Measurements from ENCODE around the gene GABARAP. TPM values are rescaled to one million over a fixed set of nuclear protein-coding genes. Genes with fewer than 3 reads are reported as not detected.

GABARAP gene
- total RNA-seq, 6 donors from 2014 or later: 381 to 631 (median 601) TPM

- WGBS, 2 donors: 0% methylated on average over 11 to 26 of the region's 29 CpGs
- TF ChIP-seq CTCF (IDR thresholded peaks at IDR 0.05): peak; percentile 87 to 97 (median 95)
- no peak for TF ChIP-seq EP300 (IDR thresholded peaks at IDR 0.05)
Measured at GRCh38 chr17:7280519-7281073, 38.3 kb upstream of the GABARAP start.

GRCh38 chr17:7279448-7279847, 37.2 kb upstream of the GABARAP start:
- WGBS, 2 donors: 85 to 92% methylated on average over 8 of the region's 8 CpGs
- no peak for ATAC-seq (ENCODE audit: low FRiP score in 2 of 2)
- no peak for TF ChIP-seq CTCF (IDR thresholded peaks at IDR 0.05)
- no peak for TF ChIP-seq POLR2A (IDR thresholded peaks at IDR 0.05)
- no peak for TF ChIP-seq POLR2AphosphoS5 (IDR thresholded peaks at IDR 0.05)
- no peak for DNase-seq
- H3K4me3 ChIP-seq: no peak overlapping the region
- no peaks in the 10 kb centered on the region for H3K9me3 ChIP-seq
- H3K4me1 ChIP-seq: peaks cover 23 to 29% (median 24%) of the 10 kb centered on the region in 4 donors
- no peak overlapping the region for H3K27ac ChIP-seq
- H3K36me3 ChIP-seq: no peaks in the 10 kb centered on the region
- H3K27me3 ChIP-seq: peaks cover 0 to 12% (median 4%) of the 10 kb centered on the region in 4 donors

More at GRCh38 chr17:7280519-7281073, 38.3 kb upstream of the GABARAP start:
- peaks cover 0 to 12% (median 4%) of the 10 kb centered on the region in 4 donors for H3K27me3 ChIP-seq
- H3K4me1 ChIP-seq: peaks cover 23 to 29% (median 24%) of the 10 kb centered on the region in 4 donors
- H3K9me3 ChIP-seq: no peaks in the 10 kb centered on the region
- ATAC-seq (ENCODE audit: low FRiP score in 2 of 2) (peak; percentile 94 to 95), DNase-seq (peak; percentile 86 to 95)
- H3K4me3 ChIP-seq: peak overlapping the region; percentile 1 to 56 (median 44)
- peak overlapping the region; percentile 53 to 78 (median 62) for H3K27ac ChIP-seq
- no peaks in the 10 kb centered on the region for H3K36me3 ChIP-seq

- H3K9me3 ChIP-seq: no peaks in the 10 kb centered on the region
- no peak for TF ChIP-seq POLR2AphosphoS5 (IDR thresholded peaks at IDR 0.05)
- TF ChIP-seq CTCF (IDR thresholded peaks at IDR 0.05): no peak
- TF ChIP-seq POLR2A (IDR thresholded peaks at IDR 0.05): no peak
- no peak for TF ChIP-seq EP300 (IDR thresholded peaks at IDR 0.05)
- peaks cover 0 to 12% (median 3%) of the 10 kb centered on the region in 4 donors for H3K27me3 ChIP-seq
- no peak overlapping the region for H3K27ac ChIP-seq
- H3K4me1 ChIP-seq: peaks cover 15 to 29% (median 20%) of the 10 kb centered on the region in 4 donors
- no peaks in the 10 kb centered on the region for H3K36me3 ChIP-seq
- ATAC-seq (ENCODE audit: low FRiP score in 2 of 2) (no peak), DNase-seq (no peak)
- H3K4me3 ChIP-seq: no peak overlapping the region
- 50 to 68% methylated on average over 1 of the region's 1 CpG for WGBS, 2 donors
Measured at GRCh38 chr17:7266784-7267183, 24.5 kb upstream of the GABARAP start.

GRCh38 chr17:7263801-7264078, 21.5 kb upstream of the GABARAP start:
- peak overlapping the region in 3 of 4 donors; percentile 55 to 73 (median 56) for H3K4me3 ChIP-seq
- H3K27ac ChIP-seq: peak overlapping the region in 3 of 4 donors; percentile 83 to 89 (median 84)
- H3K27me3 ChIP-seq: peaks cover 0 to 19% (median 6%) of the 10 kb centered on the region in 4 donors

More at GRCh38 chr17:7263801-7264078, 21.5 kb upstream of the GABARAP start:
- Histone ChIP-seq H3K4me1 (peaks cover 24 to 59% (median 39%) of the 10 kb centered on the region in 4 donors), H3K9me3 (no peaks in the 10 kb centered on the region), H3K36me3 (peaks cover 0 to 11% (median 5%) of the 10 kb centered on the region in 4 donors)
- 33 to 45% methylated on average over 4 of the region's 4 CpGs for whole genome bisulfite sequencing, 2 donors
- no peak for TF ChIP-seq POLR2AphosphoS5 (IDR thresholded peaks at IDR 0.05)
- TF ChIP-seq POLR2A (IDR thresholded peaks at IDR 0.05): no peak
- no peak for TF ChIP-seq EP300 (IDR thresholded peaks at IDR 0.05)
- no peak for TF ChIP-seq CTCF (IDR thresholded peaks at IDR 0.05)
- ATAC-seq (ENCODE audit: low FRiP score in 2 of 2) (no peak), DNase-seq (no peak)

Measured in upper lobe of left lung (tissue), 6 donors.